Right renal cortex interstitium (tissue), 3 donors: ENCODE results near the gene H2BK1. TPM values are rescaled to one million over a fixed set of nuclear protein-coding genes. Genes with fewer than 3 reads are reported as not detected.

Experiments
- DNase-seq, 3 donors: peaks; one replicate each; pipeline ENCODE4 v3.0.0-alpha.2; 2013; ENCODE audit warnings: low read depth in 3 of 3, low spot score in 2 of 3
- polyA plus RNA-seq, 3 donors: library from polyadenylated mRNA; unstranded; fragments of 120-200 nt; gene quantifications; one replicate each; pipeline ENCODE4 v1.2.1, GENCODE V29; 2013; ENCODE audit not compliant: insufficient read length in 3 of 3

The H2BK1 gene
- polyA plus RNA-seq, 3 donors = not detected

GRCh38 chr7:151181011-151181431 is 29.3 kb downstream of the H2BK1 start:
- DNase-seq = no peak

DNA sequence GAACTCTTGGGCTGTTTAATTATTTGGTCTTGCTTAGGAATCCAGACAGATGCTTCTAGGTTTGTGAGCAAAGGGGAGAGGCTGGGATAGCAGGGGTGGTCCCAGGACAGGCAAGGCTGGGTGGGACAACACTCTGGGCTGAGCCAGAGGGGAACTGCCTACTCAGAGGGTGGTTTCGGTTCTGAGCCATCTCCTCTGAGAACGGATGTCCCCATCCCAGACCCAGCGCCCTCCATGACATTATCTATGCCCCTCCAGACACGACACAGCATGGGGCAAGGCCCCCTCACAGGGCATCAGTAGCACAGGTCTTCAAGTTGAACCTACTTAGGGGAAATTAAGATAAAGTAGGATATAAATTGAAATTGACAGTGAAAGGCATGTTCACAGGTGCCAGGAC is 30.3 kb downstream of the H2BK1 start:
- no peak for DNase-seq

DNA sequence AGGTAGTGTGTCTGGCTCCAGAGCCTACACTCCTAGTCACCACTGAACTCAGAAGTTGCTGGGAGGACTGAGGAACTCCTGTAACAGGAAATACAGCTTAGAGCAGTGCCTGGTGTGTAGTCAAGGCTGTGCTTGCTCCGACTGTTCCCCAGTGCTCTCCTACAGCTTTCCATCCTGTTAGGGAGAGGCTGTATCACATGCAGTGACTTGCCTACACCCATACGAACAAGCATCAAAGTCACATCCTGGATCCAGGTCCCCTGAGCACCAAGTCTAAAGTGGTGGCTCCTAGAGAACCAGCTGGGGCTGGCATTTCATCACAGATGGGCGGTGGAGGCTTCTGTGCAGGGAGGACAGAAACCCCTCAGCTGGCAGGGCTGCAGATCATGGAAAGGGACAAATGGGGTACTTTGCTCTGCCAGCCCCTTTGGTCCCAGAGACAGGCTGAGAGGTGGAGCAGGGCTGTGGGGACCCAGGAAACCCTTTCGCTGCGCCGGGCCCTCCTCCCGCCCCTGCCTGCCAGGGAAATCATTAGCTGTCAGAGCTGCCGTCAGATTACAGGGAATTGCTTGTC is 30.9 kb downstream of the H2BK1 start:
- no peak for DNase-seq

GRCh38 chr7:151178831-151179230 is 31.5 kb downstream of the H2BK1 start:
- DNase-seq = no peak

GRCh38 chr7:151178236-151178635 is 32.1 kb downstream of the H2BK1 start:
- no peak for DNase-seq

GRCh38 chr7:151177310-151177709 is 33.0 kb downstream of the H2BK1 start:
- no peak for DNase-seq

GRCh38 chr7:151176401-151176800 is 33.9 kb downstream of the H2BK1 start:
- DNase-seq = no peak

- DNase-seq = no peak
Measured at GRCh38 chr7:151175793-151176311, 34.4 kb downstream of the H2BK1 start.

DNA sequence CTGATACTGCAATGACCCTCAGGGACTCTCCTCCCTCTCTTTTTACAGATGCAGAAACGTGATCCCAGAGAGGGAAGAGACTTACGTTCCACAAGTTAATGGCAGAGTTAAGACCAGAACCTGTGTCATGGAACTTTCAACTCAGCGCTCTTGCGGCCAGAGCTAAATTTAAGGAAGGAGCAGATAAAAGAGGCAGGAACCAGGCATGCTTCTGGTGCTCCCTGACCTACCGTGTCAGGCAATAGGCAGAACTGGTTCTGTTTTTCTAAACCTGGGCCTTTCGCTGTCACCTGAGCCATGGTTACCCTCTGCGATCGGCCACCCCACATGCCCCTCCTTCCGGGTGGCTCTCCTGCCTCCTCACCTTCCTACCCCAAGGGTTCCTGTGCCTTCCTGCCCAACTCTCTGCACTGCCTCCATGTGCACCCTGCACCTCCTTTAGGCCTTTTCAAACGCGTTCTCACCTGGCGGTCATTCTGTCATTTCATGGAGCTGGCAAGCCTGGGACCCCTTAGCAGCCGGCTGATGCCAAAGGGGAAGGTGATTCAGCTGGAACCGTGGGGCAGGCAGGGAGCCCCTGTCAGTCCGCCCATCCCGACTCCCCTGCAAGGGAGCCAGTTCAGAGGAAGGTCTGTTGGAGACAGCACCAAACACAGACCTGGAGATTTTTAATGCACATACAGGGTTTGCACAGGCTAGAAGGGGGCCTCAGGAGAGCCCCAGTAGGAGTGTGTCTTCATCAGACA is 35.1 kb downstream of the H2BK1 start:
- no peak for DNase-seq

DNA sequence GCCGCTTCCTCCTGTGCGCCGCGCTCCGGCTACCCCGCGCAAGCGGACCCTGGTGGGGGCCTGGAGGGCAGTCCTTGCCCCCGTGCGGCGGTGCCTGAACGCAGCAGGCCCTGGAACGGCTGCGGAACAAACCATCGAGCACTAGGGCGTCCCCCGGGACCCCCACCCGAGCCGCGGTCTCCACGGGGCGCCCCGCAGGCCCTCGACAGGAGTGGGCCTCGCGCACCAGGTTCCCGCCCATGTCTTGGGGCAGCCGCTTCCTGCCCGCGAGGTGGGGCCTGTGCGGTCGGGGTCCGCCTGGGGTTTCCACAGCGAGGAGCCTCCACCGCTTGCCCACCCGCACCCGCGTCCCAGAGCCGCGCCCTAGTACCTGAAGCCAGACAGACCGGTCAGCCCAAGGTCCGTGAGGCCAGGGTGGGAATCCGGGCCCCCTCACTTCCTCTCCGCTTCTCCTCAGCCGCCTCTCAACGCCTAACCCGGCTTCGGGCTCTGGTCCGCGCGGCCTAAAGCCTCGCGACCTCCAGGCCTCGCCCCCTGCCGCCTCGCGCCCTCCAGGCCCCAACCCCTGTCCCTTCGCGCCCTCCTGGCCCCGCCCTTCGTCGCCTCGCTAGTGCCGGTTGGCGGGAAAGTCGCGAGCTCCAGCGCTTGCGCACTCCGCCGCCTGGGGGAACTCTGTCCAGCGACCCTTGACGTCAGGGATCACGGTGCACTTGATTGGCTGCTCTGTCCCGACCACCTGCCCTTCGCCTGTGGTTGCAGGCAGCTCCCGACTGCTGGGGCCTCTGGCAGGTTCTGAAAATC is 35.8 kb downstream of the H2BK1 start:
- no peak for DNase-seq

GRCh38 chr7:151173386-151174245 is 36.7 kb downstream of the H2BK1 start:
- DNase-seq = no peak

DNA sequence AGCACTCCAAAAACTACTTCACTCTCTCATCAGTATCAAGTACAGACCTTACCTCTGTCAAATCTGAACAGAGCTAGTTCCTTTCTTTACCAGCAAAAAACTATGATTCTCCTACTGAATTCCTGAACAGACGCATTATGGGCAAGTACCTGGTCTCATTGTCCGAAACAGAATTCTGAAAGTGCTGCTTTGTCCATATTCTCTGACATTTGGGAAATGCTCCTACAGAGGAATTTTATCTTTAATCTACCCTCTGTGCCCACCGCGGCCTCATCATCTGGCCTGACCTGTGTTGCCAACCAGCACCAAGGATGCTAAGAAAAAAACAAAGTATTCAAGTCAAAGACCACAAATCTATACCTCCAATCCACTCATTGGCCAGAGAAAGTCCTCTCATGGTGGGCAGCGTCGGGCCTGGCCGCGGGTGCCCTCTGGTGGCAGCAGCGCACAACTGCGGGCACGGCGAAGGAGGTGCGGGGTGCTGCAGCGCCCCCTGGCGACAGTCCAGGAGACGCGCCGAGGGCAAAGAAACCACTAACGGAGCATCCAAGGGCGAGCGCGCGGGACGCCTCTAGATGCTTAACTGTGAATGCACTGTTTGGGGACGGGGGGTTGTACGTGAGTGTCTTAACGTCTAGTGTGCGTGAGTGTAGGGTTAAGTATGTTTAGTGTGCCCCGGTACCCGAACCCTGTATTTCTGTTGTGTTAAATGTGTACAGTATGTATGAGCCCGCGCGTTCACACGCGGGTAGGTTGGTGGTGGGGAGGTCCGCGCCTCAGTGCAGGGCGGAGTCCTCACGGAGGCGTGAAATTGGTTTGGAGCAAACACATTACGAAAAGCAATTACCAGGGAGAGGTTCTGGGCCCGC is 37.8 kb downstream of the H2BK1 start:
- peak in 1 of 3 donors; percentile 39 for DNase-seq

- no peak for DNase-seq
Measured at GRCh38 chr7:151168787-151169162, 41.5 kb downstream of the H2BK1 start.

GRCh38 chr7:151168003-151168786 is 42.1 kb downstream of the H2BK1 start:
- no peak for DNase-seq

- peak in 1 of 3 donors; percentile 23 for DNase-seq
Measured at GRCh38 chr7:151167197-151167961, 42.9 kb downstream of the H2BK1 start, which contains the start of gene GBX1. Gene GBX1, minus strand, starts transcription at chr7:151167694. Its CDS starts 146 bp downstream, at chr7:151167548.

DNA sequence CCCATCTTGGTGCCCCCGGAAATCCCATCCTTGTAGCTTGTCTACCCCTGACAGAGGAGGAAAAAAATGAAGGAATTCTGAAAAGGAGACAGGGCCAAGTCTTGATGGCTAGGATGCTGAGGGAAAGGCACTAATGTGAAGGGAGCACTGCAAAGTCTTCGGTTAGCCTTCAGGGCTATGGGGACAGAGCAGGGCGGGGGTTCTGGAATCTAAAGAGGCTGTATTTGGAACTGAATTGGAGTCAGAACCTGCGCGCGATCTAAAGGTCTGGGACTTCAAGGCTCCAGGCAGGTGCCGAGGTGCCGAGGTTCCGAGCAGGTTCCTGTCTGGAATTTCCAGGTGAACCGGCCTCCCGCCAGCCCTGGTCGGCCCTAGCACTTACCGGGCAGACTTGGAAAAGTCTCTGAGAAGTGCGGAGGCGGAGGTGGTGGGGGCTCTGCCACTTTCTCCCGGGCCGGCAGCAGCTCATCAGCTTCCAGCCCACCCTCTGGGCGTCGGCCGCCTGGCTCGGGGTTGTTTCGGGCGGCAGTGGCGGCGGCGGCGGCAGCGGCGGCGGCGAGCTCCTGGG is 43.6 kb downstream of the H2BK1 start:
- DNase-seq = no peak

GRCh38 chr7:151161757-151162156 is 48.5 kb downstream of the H2BK1 start:
- no peak for DNase-seq
